ENCODE measurements around the gene ALMS1.

GRCh38 chr2:73468376-73468775 lies 82.7 kb downstream of the ALMS1 start:
- TF ChIP-seq CTCF (IDR thresholded peaks at IDR 0.05; ENCODE audit: extremely low read depth in 1 of 2, insufficient read depth in 1 of 2, low read depth in 1 of 2, low read length in 2 of 2) (no peak), MAX (IDR thresholded peaks at IDR 0.05; ENCODE audit: insufficient read depth, insufficient read length) (no peak), POLR2A (IDR thresholded peaks at IDR 0.05; ENCODE audit: low read depth, low read length) (no peak), POLR2AphosphoS5 (IDR thresholded peaks at IDR 0.05; ENCODE audit: insufficient read depth, low read depth, low read length) (no peak), EZH2 (IDR thresholded peaks at IDR 0.05; ENCODE audit: borderline replicate concordance, low read depth, low read length, severe bottlenecking) (no peak), JUN (IDR thresholded peaks at IDR 0.05; ENCODE audit: borderline replicate concordance, insufficient read depth, insufficient read length, low read depth) (no peak)
